ENCODE data around the gene SH2D2A. TPM values are rescaled to one million over a fixed set of nuclear protein-coding genes. Genes with fewer than 3 reads are reported as not detected.

The SH2D2A gene
- total RNA-seq, 1 donor from 2014 or later, result 2.3 TPM

DNA sequence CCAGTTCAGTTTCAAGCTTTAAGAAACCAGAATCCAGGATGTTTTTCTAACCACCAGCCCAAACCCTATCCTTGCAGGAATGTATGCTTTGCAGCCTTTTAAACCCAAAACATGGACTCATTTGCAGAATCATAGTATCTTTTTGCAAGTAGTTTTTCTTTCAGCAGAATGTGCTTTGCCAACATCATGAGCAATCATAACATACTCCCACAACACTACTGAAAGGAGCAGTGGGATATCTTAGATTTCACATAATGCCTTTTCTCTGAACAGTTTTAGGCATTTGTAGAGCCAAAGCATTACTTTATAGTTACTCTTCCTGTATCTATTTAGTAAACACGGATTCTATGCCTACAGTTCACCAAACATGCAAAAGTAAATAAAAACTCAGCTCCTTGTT lies 10.0 kb upstream of the SH2D2A start:
- no peak overlapping the region for H3K27ac Mint-ChIP-seq
- no peaks in the 10 kb centered on the region for H3K36me3 Mint-ChIP-seq (ENCODE audit: low read depth)
- no peaks in the 10 kb centered on the region for H3K9me3 Mint-ChIP-seq
- DNase-seq (no peak), ATAC-seq (ENCODE audit: low read depth) (no peak)
- H3K4me3 Mint-ChIP-seq, result no peak overlapping the region
- ChIA-PET POLR2A (interaction anchor here (0.6 kb wide), 1 partner anchor 120 kb away, joined by 4 read pairs; no protein-coding TSS in a partner anchor), CTCF (no interaction called here)
- intact Hi-C loops (cut with micrococcal nuclease), result no loop called here
- TF ChIP-seq, protein P1, sequence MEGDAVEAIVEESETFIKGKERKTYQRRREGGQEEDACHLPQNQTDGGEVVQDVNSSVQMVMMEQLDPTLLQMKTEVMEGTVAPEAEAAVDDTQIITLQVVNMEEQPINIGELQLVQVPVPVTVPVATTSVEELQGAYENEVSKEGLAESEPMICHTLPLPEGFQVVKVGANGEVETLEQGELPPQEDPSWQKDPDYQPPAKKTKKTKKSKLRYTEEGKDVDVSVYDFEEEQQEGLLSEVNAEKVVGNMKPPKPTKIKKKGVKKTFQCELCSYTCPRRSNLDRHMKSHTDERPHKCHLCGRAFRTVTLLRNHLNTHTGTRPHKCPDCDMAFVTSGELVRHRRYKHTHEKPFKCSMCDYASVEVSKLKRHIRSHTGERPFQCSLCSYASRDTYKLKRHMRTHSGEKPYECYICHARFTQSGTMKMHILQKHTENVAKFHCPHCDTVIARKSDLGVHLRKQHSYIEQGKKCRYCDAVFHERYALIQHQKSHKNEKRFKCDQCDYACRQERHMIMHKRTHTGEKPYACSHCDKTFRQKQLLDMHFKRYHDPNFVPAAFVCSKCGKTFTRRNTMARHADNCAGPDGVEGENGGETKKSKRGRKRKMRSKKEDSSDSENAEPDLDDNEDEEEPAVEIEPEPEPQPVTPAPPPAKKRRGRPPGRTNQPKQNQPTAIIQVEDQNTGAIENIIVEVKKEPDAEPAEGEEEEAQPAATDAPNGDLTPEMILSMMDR (IDR thresholded peaks at IDR 0.05), result no peak
- no peaks in the 10 kb centered on the region for H3K4me1 Mint-ChIP-seq
- H3K27me3 Mint-ChIP-seq, result peaks cover 30% of the 10 kb centered on the region

DNA sequence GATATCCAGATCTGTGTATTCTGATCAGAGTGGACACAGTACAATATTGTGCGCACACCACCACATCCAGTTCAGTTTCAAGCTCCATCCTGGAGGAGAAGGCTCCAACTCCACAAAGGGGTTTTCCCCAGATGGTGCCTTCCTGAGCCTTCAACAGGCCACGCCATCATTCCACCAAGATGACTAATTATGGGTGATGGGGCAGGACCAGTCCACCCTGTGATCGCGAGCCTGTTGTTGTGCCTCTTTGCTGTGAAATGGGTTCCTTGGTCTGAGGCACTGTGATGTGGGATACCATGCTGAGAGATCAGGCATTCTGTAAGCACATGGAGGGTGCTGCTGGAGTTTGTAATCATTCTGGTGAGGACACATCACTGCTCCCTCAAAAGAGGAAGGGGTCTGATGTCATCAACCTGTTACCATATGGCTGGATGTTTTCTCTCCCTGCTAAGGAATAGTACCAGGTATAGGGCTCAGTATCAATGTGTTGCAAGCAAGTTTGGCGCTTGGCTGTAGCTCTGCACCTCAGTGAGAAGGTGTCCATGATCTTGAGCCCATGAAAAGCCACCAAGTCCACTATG lies 6.7 kb upstream of the SH2D2A start:
- TF ChIP-seq, protein P1 (IDR thresholded peaks at IDR 0.05), result no peak
- no peaks in the 10 kb centered on the region for H3K9me3 Mint-ChIP-seq
- peaks cover 21% of the 10 kb centered on the region for H3K27me3 Mint-ChIP-seq
- DNase-seq (no peak), ATAC-seq (ENCODE audit: low read depth) (no peak)
- no peaks in the 10 kb centered on the region for H3K4me1 Mint-ChIP-seq
- ChIA-PET CTCF (interaction anchor here (1.8 kb wide), 1 partner anchor 9 kb away, joined by 6 read pairs; no protein-coding TSS in a partner anchor), POLR2A (no interaction called here)
- H3K27ac Mint-ChIP-seq, result no peak overlapping the region
- H3K4me3 Mint-ChIP-seq, result no peak overlapping the region
- H3K36me3 Mint-ChIP-seq (ENCODE audit: low read depth), result no peaks in the 10 kb centered on the region
- intact Hi-C loops (cut with micrococcal nuclease), result no loop called here

DNA sequence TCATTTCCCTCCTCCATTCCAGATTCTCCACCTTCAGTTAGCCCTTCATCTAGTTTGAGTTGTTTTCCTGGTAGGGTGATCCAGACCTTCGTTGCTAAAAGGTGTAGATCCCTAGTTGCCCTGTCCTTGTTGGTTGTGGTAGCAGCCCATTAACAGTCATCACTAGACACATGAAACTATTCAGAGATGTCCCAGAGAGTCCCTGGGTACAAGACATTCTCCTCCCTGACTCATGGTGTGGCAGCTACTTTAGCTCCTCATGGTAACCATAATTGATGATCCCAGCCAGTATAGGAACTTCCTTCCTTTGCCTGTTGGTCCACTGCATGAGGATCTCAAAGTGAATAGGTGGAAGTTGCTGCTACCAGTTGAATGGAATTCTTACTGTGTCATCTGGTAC lies 6.0 kb upstream of the SH2D2A start:
- H3K27me3 Mint-ChIP-seq, result peaks cover 21% of the 10 kb centered on the region
- no peak for ATAC-seq (ENCODE audit: low read depth)
- H3K4me3 Mint-ChIP-seq, result no peak overlapping the region
- no peaks in the 10 kb centered on the region for H3K9me3 Mint-ChIP-seq
- POLR2A ChIA-PET, result interaction anchor here (0.6 kb wide), 2 partner anchors 38 to 92 kb away, joined by 3 read pairs; no protein-coding TSS in a partner anchor
- no peak for DNase-seq
- CTCF ChIA-PET, result no interaction called here
- no peak overlapping the region for H3K27ac Mint-ChIP-seq
- intact Hi-C loops (cut with micrococcal nuclease), result no loop called here
- H3K36me3 Mint-ChIP-seq (ENCODE audit: low read depth), result no peaks in the 10 kb centered on the region
- no peaks in the 10 kb centered on the region for H3K4me1 Mint-ChIP-seq
- TF ChIP-seq, protein P1 (IDR thresholded peaks at IDR 0.05), result no peak

DNA sequence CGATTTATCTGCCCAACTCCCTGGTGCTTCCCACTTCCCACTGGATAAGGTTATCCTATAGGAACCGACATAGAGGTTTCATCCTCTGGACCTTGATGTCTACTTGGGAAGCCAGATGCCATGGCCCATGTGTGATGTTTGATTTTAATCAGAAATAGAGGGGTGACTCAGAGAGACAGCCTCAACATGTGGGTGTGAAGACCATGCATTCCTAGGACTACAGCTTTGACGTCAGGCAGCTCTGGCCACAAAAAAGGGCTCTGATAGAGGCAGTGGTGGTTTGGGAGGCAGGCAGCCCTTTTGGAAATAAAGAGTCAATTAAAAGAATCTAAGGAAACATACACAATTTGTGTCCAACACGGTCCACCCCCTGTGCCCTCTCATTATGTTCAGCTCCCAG lies 5.2 kb upstream of the SH2D2A start:
- ATAC-seq (ENCODE audit: low read depth), result no peak
- no peak for DNase-seq

DNA sequence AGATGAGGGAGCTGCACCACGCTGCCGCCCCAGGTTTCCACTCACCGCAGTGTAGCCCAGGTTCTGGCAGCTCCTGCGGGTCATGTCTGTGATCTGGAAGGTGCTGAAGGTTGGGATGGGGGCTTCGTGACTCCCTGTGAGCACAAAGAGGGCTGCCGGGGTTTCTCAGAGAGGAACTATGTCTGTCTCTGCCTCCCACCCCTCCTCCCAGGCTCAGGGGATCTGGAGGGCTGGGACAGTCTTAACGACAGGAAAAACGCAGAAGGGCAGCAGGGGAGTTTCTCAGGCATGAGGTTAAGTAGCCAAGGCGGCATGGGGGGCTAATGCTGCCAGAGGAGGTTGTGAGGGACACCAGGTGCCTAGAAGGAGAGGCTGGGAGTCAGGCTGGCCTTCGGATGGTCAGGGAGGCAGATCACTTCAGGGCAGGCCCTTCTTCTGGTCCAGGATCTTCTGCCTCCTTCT lies 656 bp downstream of the SH2D2A start:
- Mint-ChIP-seq H3K27me3 (peaks cover 3% of the 10 kb centered on the region), H3K9me3 (no peaks in the 10 kb centered on the region), H3K27ac (peak overlapping the region; percentile 14), H3K36me3 (ENCODE audit: low read depth) (no peaks in the 10 kb centered on the region), H3K4me3 (peak overlapping the region; percentile 9), H3K4me1 (peaks cover 32% of the 10 kb centered on the region)
- no peak for DNase-seq
- CTCF ChIA-PET, result no interaction called here
- TF ChIP-seq, protein P1 (IDR thresholded peaks at IDR 0.05), result no peak
- ATAC-seq (ENCODE audit: low read depth), result no peak
- POLR2A ChIA-PET, result no interaction called here
- intact Hi-C loops (cut with micrococcal nuclease), result no loop called here

More for the DNA sequence above, 5.2 kb upstream of the SH2D2A start:
- ChIA-PET CTCF (interaction anchor here (0.8 kb wide), 1 partner anchor 8 kb away, joined by 3 read pairs; no protein-coding TSS in a partner anchor), POLR2A (no interaction called here)
- Mint-ChIP-seq H3K4me3 (no peak overlapping the region), H3K36me3 (ENCODE audit: low read depth) (no peaks in the 10 kb centered on the region), H3K27me3 (peaks cover 21% of the 10 kb centered on the region), H3K27ac (no peak overlapping the region), H3K9me3 (no peaks in the 10 kb centered on the region), H3K4me1 (peaks cover 4% of the 10 kb centered on the region)
- TF ChIP-seq, protein P1 (IDR thresholded peaks at IDR 0.05), result no peak
- intact Hi-C loops (cut with micrococcal nuclease), result no loop called here
